Gastroesophageal sphincter (tissue), 4 donors: Measurements from ENCODE around the gene CDK5. TPM values are rescaled to one million over a fixed set of nuclear protein-coding genes. Genes with fewer than 3 reads are reported as not detected.

Source experiments
- ATAC-seq: fragments of 150-250 bp; one replicate; pipeline ENCODE4 v1.9.1; 2016; ENCODE audit warnings: mild to moderate bottlenecking, moderate library complexity
- H3K27ac ChIP-seq, 4 donors: fragments of 200-600 bp; sonication (generic) in 3 of 4; 1 replicate in 3 of 4; 2 replicates in 1 of 4; pipeline ENCODE4 v1.5.1; 2016 to 2019
- H3K27me3 ChIP-seq: fragments of 200-600 bp; sonication (generic); one replicate; pipeline ENCODE4 v1.5.1; 2019
- H3K36me3 ChIP-seq, 2 donors: fragments of 200-600 bp; sonication (generic); one replicate each; pipeline ENCODE4 v1.5.1; 2019; ENCODE audit warnings: control low read depth in 1 of 2
- H3K4me1 ChIP-seq, 3 donors: fragments of 200-600 bp; sonication (generic); 1 replicate in 2 of 3; 2 replicates in 1 of 3; pipeline ENCODE4 v1.5.1; 2016 to 2019; ENCODE audit warnings: control low read depth in 2 of 3
- H3K4me3 ChIP-seq, 2 donors: fragments of 200-600 bp; sonication (generic); one replicate each; pipeline ENCODE4 v1.5.1; 2019; ENCODE audit warnings: mild to moderate bottlenecking in 1 of 2, moderate library complexity in 1 of 2
- H3K9me3 ChIP-seq, 3 donors: fragments of 200-600 bp; sonication (generic); one replicate each; pipeline ENCODE4 v1.5.1; 2017 to 2019; ENCODE audit warnings: control low read depth in 2 of 3
- EP300 ChIP-seq: sonication (generic); formaldehyde crosslinking; IDR thresholded peaks from one replicate; pipeline ENCODE4 v1.6.1; 2017; ENCODE audit warnings: antibody characterized with exemption, mild to moderate bottlenecking
- POLR2A ChIP-seq, 2 donors: fragments of 450-650 bp; IDR thresholded peaks; one replicate each; pipeline ENCODE4 v1.6.1; 2017; ENCODE audit warnings: antibody characterized with exemption in 2 of 2, mild to moderate bottlenecking in 2 of 2, moderate library complexity in 1 of 2
- POLR2AphosphoS5 ChIP-seq: sonication (generic); formaldehyde crosslinking; IDR thresholded peaks from one replicate; pipeline ENCODE4 v1.6.1; 2017; ENCODE audit warnings: antibody characterized with exemption
- whole genome bisulfite sequencing, 2 donors: methylation state at CpG; one replicate each; pipeline ENCODE4 v1.1.5; 2018; ENCODE audit warnings: low coverage in 1 of 2; 5-methylcytosine and 5-hydroxymethylcytosine counted together
- total RNA-seq, 4 donors: library from RNA; depleted of rRNA; stranded (reverse); fragments of >200 nt; gene quantifications; one replicate each; pipeline ENCODE4 v1.1.0, GENCODE V29; 2016
- TF ChIP-seq, protein P1 (sequence below), 4 experiments: fragments of 200-600 bp in 2 of 4; fragments of 450-650 bp in 2 of 4; sonication (generic) in 1 of 4; IDR thresholded peaks; one replicate each; pipeline ENCODE4 v1.5.1; 2017 to 2019; ENCODE audit warnings: antibody characterized with exemption in 4 of 4, mild to moderate bottlenecking in 2 of 4, moderate library complexity in 2 of 4

CDK5 gene
- total RNA-seq, 4 donors from 2014 or later = 3.4 to 8.8 (median 6.4) TPM

DNA sequence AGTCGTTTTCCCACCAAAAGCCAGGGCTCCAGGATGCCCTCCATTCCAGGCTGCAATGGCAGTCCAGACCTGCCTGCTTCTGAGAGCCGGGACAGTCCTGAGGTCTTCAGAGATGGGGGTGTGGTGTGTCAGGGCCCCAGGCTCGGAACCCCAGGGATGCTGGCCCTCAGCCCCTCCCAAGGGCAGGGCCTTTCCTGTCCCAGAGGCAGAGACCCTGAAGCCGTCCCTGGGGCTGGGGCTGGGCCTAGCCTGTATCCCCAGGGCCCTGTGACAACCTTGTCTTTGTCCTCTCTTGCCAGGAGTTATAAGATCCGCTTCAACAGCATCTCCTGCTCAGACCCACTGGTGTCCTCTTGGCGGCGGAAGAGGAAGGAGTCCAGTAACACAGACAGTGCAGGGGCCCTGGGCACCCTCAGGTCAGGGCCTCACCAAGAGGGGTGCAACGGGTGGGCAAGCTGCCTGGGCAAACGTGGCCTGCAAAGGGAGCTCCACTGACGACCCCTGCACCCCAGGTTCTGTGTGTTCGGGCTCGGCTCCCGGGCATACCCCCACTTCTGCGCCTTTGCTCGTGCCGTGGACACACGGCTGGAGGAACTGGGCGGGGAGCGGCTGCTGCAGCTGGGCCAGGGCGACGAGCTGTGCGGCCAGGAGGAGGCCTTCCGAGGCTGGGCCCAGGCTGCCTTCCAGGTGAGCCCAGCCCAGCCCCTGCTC is 51.0 kb downstream of the CDK5 start:
- Histone ChIP-seq H3K27ac (peak overlapping the region in 1 of 4 donors; percentile 26), H3K4me3 (no peak overlapping the region), H3K9me3 (no peaks in the 10 kb centered on the region), H3K4me1 (peaks cover 0 to 38% (median 0%) of the 10 kb centered on the region in 3 donors), H3K27me3 (peaks cover 41% of the 10 kb centered on the region), H3K36me3 (no peaks in the 10 kb centered on the region)
- WGBS, 2 donors = 71% methylated on average over 1 of the region's 23 CpGs; no CpG with 5 or more reads in 1 of the 2 donors
- TF ChIP-seq POLR2AphosphoS5 = no peak
- TF ChIP-seq POLR2A (IDR thresholded peaks at IDR 0.05) = no peak
- TF ChIP-seq, protein P1, sequence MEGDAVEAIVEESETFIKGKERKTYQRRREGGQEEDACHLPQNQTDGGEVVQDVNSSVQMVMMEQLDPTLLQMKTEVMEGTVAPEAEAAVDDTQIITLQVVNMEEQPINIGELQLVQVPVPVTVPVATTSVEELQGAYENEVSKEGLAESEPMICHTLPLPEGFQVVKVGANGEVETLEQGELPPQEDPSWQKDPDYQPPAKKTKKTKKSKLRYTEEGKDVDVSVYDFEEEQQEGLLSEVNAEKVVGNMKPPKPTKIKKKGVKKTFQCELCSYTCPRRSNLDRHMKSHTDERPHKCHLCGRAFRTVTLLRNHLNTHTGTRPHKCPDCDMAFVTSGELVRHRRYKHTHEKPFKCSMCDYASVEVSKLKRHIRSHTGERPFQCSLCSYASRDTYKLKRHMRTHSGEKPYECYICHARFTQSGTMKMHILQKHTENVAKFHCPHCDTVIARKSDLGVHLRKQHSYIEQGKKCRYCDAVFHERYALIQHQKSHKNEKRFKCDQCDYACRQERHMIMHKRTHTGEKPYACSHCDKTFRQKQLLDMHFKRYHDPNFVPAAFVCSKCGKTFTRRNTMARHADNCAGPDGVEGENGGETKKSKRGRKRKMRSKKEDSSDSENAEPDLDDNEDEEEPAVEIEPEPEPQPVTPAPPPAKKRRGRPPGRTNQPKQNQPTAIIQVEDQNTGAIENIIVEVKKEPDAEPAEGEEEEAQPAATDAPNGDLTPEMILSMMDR (IDR thresholded peaks at IDR 0.05) = no peak
- TF ChIP-seq EP300 = no peak
- no peak for ATAC-seq

DNA sequence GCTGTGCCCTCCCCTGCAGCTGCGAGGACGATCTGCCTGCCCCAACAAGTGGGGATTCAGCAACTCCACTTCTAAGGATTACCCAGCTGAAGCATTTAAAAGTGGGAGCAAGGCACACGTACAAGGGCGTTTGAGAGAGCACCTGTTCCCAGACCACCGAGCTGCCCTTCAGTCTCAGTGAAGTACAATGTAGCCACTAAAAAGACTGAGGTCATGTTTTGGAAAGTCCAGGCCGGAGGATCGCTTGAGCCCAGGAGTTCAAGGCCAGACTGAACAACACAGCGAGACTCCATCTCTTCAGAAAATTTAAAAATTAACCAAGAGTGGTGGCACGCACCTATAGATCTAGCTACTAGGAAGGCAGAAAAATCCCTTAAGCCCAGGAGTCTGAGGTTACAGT is 52.1 kb downstream of the CDK5 start:
- no peaks in the 10 kb centered on the region for H3K9me3 ChIP-seq
- TF ChIP-seq, protein P1 (IDR thresholded peaks at IDR 0.05) = no peak
- TF ChIP-seq POLR2AphosphoS5 = no peak
- H3K4me1 ChIP-seq = peaks cover 0 to 37% (median 0%) of the 10 kb centered on the region in 3 donors
- WGBS, 2 donors = 78% methylated on average over 7 of the region's 9 CpGs; no CpG with 5 or more reads in 1 of the 2 donors
- H3K27ac ChIP-seq = no peak overlapping the region
- no peaks in the 10 kb centered on the region for H3K36me3 ChIP-seq
- peaks cover 31% of the 10 kb centered on the region for H3K27me3 ChIP-seq
- no peak for ATAC-seq
- no peak overlapping the region for H3K4me3 ChIP-seq

Other genes with a start within 250 kb of the CDK5 start
- gene AOC1, start 205.4 kb downstream of the CDK5 start, total RNA-seq = under 1 TPM in 2 of 4 donors, not detected in 2; 0.69 TPM
- 10 to 100 TPM; 26.6 to 63.8 (median 36.3) TPM for gene KCNH2, start 79.6 kb downstream of the CDK5 start, total RNA-seq
- 10 to 100 TPM in 2 of 4 donors, 1 to 10 TPM in 2; 6.8 to 29.4 (median 13.5) TPM for gene NOS3, start 66.9 kb downstream of the CDK5 start, total RNA-seq
- under 1 TPM in 2 of 4 donors, not detected in 2; 0.15 to 0.31 TPM for gene ATG9B, start 33.4 kb downstream of the CDK5 start, total RNA-seq
- 10 to 100 TPM; 13.2 to 33.0 (median 18.8) TPM for gene ABCB8, start 29.4 kb downstream of the CDK5 start, total RNA-seq
- 1 to 10 TPM in 3 of 4 donors, not detected in 1; 1.7 to 3.1 (median 2.1) TPM for gene ASIC3, start 9.4 kb downstream of the CDK5 start, total RNA-seq
- 100 to 1,000 TPM in 2 of 4 donors, 10 to 100 TPM in 2; 77.8 to 152 (median 95.7) TPM for gene SLC4A2, start 1.7 kb upstream of the CDK5 start, total RNA-seq
- 10 to 100 TPM; 51.3 to 82.2 (median 60.8) TPM for gene FASTK, start 22.9 kb upstream of the CDK5 start, total RNA-seq
- gene TMUB1, start 25.6 kb upstream of the CDK5 start, total RNA-seq = 10 to 100 TPM; 38.4 to 57.2 (median 44.7) TPM
- 10 to 100 TPM; 36.3 to 68.2 (median 55.7) TPM for gene AGAP3, start 28.6 kb upstream of the CDK5 start, total RNA-seq
- gene GBX1, start 109.8 kb upstream of the CDK5 start, total RNA-seq = not detected
- not detected for gene ASB10, start 129.4 kb upstream of the CDK5 start, total RNA-seq
- not detected for gene H2BK1, start 152.6 kb upstream of the CDK5 start, total RNA-seq
- 10 to 100 TPM; 30.5 to 43.1 (median 36.5) TPM for gene ABCF2, start 169.3 kb upstream of the CDK5 start, total RNA-seq
- gene CHPF2, start 174.6 kb upstream of the CDK5 start, total RNA-seq = 10 to 100 TPM; 18.0 to 38.1 (median 25.7) TPM
- gene SMARCD3, start 190.8 kb upstream of the CDK5 start, total RNA-seq = 10 to 100 TPM; 23.6 to 45.1 (median 39.8) TPM